Measurements from ENCODE around the gene STRN3. TPM values are rescaled to one million over a fixed set of nuclear protein-coding genes. Genes with fewer than 3 reads are reported as not detected.

Gene STRN3
- total RNA-seq, 2 donors from 2014 or later = 22.5 to 25.9 TPM

DNA sequence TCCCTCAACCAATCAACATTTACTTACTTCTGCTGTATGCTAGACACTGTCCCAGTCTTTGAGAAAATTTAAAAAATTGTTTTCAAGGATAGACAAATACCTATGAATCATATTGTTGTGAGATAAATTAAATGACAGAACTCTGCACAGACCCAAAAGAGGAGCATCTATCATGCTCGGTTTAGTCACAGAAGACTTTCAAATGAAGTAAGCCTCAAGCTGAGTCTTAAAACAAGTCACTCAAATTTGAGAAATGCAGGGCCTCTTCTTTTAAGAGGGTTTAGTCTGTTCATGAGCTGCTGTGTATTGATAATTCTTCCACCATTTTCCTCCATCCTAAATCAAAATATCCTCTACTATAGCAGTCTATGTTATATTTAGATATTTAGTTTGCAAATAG lies 176.2 kb downstream of the STRN3 start:
- H3K27ac Mint-ChIP-seq = no peak overlapping the region
- no peak for ATAC-seq
- H3K36me3 Mint-ChIP-seq = no peaks in the 10 kb centered on the region
- DNase-seq (ENCODE audit: low spot score in 2 of 2) = no peak
- H3K9me3 Mint-ChIP-seq = no peaks in the 10 kb centered on the region

DNA sequence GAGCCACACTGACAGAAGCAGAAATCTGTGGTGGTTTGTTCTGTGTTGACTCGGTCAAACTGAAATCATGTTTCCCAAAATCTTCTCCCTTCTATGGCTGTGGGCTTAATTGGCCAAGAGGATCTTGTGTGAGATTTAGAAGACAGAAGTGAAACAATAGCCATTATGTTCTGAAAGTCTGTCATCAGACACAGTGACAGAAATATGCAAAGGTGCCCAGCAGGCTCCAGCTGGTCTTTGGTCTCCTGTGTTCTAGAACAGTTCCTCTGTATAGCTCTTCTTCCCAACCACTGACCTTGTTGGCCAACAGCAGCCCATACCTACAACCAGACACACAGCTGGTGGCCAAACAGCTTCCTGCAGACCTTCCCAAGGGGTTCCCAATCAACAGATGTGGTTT lies 176.8 kb downstream of the STRN3 start:
- H3K27ac Mint-ChIP-seq = no peak overlapping the region
- no peaks in the 10 kb centered on the region for H3K9me3 Mint-ChIP-seq
- no peaks in the 10 kb centered on the region for H3K36me3 Mint-ChIP-seq
- no peak for DNase-seq (ENCODE audit: low spot score in 2 of 2)
- ATAC-seq = no peak

DNA sequence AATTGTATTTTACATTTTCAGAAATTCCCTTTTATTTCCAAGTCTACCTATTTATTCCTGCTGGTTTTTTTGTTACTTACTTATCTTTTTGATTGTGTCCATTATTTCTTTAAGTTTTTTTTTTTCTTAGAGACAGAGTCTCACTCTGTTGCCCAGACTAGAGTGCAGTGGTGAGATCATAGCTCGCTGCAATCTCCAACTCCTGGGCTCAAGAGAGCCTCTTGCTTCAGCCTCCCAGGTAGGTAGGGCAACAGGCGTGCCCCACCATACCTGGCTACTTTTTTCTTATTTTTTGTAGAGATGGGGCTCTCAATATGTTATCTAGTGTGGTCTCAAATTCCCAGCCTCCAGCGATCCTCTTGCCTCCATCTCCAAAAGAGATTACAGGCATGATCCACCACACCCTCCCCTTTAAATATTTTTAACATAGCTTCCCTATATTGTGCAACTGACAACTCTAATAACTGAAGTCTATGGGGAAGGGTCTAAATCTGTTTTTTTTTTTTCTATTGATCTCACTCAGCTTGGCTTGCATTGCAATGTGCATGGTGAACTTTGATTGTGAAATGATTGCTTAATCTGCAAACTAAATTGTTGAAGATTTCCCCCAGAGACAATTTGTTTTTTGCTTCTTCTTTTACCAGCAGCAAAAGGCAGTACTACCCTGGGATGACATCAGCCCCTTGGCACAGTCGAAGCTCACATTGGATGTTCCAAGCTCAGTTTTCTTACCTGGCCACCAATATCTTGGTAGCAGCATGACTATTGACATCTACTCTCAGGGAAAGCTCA lies 177.5 kb downstream of the STRN3 start:
- Mint-ChIP-seq H3K36me3 (no peaks in the 10 kb centered on the region), H3K9me3 (no peaks in the 10 kb centered on the region), H3K27ac (no peak overlapping the region)
- ATAC-seq (no peak), DNase-seq (ENCODE audit: low spot score in 2 of 2) (no peak)

Other genes starting within 250 kb of the STRN3 start
- 1 to 10 TPM in 1 of 2 donors, under 1 TPM in 1; 0.57 to 1.4 TPM for gene COCH, start 151.8 kb downstream of the STRN3 start, total RNA-seq
- gene AP4S1, start 730 bp downstream of the STRN3 start, total RNA-seq = 1 to 10 TPM; 2.8 to 4.0 TPM
- 10 to 100 TPM; 75.5 to 87.5 TPM for gene HECTD1, start 181.4 kb upstream of the STRN3 start, total RNA-seq

Data from activated naive CD4-positive, alpha-beta T cell treated with anti-CD3 and anti-CD28 coated beads, Interleukin-2, amount 50 U/mL, for 72 hours (primary cell).